GM21360 (cell line): ENCODE results near the gene SIGLEC5.
"Not testable (repeated sequence)": the region's sequence is repeated elsewhere in the genome, so short reads cannot be mapped to it uniquely, and the experiment has no call there.

Experiments
- ATAC-seq: cut with Tn5 transposase; IDR thresholded peaks from one replicate; pipeline ENCODE4 v1.9.1; 2021; ENCODE audit warnings: mild to moderate bottlenecking, moderate library complexity; ENCODE audit not compliant: unreplicated experiment

The SIGLEC5 gene

GRCh38 chr19:51630315-51630714, at the start of gene SIGLEC5:
Gene SIGLEC5, minus strand, starts transcription at chr19:51630401. Its CDS starts 66 bp downstream, at chr19:51630335.
- ATAC-seq, result not testable (repeated sequence)

- no peak for ATAC-seq
These were observed 46.4 kb upstream of the SIGLEC5 start for GRCh38 chr19:51676566-51677083.

- not testable (repeated sequence) for ATAC-seq
These were observed 45.8 kb upstream of the SIGLEC5 start for GRCh38 chr19:51675911-51676565.

DNA sequence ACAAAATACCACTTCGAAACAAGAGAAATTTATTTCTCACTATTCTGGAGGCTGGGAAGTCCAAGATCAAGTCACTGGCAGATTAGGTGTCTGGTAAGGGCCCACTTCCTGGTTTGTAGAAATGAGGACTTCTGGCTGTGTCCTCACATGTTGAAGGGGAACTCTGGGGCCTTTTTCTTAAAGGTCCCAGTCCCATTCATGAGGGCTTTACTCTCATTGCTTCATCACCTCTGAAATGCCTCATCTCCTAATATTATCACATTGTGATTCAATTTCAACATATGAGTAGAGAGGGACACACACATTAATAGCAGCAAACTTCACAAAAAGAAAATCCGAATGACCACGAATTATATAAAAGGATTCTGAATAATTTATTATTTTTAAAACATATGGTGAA, 38.0 kb upstream of the SIGLEC5 start:
- no peak for ATAC-seq

- no peak for ATAC-seq
These were observed 34.8 kb upstream of the SIGLEC5 start for GRCh38 chr19:51664997-51665396.

DNA sequence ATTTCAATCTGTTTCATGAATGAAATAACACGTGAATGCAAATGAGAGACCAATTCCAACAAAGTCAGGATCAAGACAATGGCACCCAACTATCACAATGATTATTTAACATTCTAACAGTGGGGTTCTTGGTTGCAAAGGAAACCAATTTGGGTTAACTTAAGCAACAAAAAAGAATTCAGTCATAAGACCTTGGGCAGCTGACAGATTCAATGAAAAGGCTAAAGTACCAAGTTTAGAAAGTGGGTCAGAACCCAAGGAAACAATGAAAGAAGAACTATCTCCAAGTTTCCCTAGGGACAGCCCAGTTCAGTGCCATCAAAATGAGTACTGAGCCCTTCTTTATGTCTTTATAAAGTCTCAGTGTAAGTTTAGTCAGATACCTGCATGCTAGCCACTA, 33.9 kb upstream of the SIGLEC5 start:
- ATAC-seq, result no peak

DNA sequence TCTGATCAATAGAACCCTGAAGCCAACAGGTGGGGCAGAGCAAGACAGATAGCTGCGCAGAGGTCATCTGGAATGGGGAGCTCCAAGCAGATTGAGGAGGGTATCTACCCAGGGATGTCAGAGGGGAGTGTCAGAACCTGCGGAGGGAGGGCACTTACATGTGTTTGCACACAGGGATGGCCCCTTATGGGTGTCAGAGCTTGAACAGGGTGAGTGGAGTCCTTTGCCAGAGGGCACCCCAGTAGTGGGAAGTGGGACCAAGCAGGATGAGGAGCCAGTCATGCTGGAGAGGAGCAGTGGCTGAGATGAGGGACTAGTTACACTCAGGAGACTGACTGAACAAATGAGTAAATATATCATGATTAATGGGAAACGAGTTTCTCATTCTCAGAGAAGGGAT, 33.4 kb upstream of the SIGLEC5 start:
- ATAC-seq, result no peak

DNA sequence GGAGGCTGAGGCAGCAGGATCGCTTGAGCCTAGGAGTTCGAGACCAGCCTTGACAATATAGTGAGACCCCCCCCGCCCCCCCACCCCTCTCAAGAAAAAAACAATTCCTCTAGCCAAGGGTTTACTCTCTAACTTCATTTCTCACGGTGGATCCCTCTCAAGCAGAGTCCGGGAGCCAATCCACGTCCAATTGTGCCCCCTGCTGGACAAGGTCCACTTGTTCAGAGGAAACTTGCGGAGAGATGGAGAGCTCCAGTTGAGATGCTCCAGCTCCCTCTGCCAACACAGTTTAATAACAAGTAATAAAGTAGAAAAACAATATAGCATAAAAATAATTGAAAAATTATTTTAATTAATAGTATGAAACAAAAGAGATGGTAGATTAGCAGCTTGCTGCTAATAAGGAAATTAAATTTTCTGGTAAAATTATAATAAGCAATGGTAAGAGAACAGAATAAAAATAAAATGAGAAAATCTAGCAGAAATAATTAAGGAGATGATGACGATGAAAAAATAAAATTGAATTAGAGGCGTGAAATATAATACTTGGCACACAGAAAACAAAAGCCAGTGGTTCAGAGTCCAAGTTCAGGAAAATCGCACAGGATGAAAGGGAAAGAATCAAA, 30.9 kb upstream of the SIGLEC5 start:
- ATAC-seq, result no peak

DNA sequence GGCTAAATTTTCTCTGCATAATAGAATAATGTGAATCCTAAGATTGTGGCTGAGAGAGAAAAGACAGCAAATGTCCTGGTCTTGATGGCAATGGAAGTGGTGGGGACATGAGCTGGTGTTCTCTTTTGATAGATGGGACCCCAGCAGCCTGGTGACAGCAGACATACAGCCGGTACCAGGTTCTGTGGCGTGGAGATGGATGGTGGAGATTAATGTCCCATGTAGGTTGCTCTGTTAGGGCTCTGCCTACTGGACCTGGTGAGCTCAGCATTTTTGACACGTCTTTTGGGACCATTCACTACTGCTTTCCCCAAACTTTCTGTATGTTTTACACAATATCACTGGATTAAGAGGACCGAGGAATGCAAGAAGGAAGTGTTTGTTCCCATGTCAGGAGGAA, 24.6 kb upstream of the SIGLEC5 start:
- no peak for ATAC-seq

GRCh38 chr19:51653162-51653561, 23.0 kb upstream of the SIGLEC5 start:
- ATAC-seq, result no peak

- ATAC-seq, result no peak
These were observed 22.1 kb upstream of the SIGLEC5 start for GRCh38 chr19:51652266-51652665.

DNA sequence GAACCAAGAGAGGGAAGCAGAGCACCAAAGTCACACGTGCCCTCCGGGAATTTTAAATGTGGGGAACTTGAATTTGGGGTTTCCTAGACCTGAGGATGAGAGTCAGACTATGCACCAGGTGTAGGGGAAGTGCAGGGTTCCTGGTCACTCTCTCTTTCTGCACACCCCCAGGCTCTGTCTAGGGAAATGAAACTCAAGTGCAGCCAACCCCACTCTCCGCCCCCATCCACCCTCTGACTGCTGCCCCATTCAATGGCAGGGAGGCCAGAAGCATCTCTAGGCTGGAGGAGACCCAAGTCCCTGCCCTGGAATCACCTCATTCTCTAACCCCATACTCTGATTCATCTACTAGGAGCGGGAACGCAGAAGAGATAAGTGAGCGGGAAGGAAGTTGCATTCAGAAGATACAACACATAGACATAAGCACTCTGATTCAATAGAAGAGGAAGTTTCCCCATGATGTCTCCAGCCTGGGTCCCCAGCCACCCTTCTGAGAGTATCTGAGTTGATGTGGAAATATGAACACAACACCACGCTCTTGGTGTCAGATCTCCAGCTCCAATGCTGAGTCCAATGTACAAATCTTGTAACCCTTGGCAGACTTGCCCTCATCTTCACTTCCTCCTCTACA, 21.1 kb upstream of the SIGLEC5 start:
- ATAC-seq, result no peak

GRCh38 chr19:51647318-51647717, 17.1 kb upstream of the SIGLEC5 start:
- no peak for ATAC-seq

DNA sequence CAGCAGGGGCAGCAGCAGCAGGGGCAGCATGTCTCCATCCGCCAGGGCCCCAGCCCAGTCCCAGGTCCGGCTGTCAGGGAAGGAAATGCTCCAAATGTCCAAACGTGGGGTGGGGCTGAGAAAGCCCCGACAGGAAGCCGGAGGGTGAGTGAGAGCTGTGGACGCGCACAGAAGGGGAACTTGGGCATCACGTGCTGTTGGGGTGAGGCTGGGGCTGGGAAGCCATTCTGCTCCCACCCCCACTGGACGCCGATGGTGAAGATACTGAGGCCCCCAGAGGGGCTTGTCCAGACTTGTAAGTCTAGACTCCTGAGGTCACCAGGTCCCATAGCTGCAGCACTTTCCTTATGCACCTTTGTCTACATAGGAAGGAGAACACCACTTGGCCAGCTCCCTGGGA, 16.5 kb upstream of the SIGLEC5 start, which contains the start of gene SIGLEC14:
TSS of gene SIGLEC14 (minus strand) at position 96 of the 400 bp plus-strand sequence. CDS start at position 30, 66 bp downstream.
- ATAC-seq, result not testable (repeated sequence)

DNA sequence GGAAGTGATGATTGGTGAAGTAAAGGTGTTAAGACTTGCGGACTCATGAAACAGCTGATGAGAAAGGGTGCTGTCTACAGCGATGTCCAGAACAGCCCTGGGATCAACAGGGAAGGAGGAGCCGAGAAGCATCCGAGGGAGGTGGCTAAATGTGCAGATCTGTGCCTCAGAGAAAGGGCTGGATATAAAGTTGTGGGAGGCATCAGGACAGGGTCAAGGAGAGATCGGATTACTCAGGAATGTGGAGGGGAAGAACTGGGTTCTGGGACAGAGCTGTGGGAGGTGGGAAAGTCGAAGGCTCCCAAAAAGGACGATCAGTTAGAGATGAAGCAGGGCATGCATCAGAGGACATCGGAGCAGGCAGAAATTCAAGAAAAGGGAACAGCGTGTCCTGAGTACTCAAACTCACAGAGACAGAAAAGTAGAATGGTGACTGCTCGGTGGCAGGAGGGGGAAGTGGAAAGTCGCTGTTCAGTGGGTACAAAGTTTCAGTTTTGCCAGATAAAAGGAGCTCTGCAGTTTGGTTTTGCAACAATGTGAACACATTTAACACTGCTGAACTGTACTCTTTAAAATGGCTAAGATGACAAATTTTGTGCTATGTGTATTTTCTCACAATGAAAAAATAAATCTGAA, 14.6 kb upstream of the SIGLEC5 start:
- ATAC-seq, result no peak

- no peak for ATAC-seq
These were observed 11.4 kb upstream of the SIGLEC5 start for GRCh38 chr19:51641648-51642047.

DNA sequence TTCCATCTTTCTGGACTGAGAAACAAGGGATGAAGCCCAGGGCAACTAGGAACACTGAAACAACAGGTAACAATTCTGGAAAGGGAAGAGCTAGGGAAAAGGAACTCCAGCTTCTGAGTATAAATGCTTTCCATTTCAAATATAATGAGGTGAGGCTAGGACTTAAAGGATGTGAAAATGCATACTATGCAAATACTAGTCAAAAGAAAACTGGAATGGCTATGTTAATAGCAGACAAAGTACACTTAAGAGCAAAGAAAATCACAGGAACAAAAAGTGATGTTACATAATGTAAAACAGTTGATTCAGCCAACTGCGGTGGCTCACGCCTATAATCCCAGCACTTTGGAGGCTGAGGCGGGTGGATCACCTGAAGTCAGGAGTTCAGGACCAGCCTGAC, 10.2 kb upstream of the SIGLEC5 start:
- ATAC-seq, result no peak

DNA sequence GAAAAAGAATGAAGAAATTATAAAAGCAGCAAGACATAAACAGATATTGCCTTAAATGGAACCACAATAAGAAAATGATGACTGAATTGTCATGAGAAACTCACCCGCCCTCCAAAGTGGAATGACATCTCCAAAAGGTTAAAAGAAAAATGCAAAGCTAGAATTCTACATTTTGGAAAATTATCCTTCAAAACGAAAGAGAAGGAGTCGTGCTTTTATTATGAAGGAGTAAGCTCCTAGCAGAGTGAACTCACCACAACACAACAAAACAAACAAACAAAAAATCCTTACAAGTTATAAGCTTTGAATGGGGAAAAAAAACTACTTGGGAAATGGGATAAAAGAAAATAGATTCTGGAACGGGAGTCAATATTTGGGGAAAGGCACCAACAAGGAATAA, 9.7 kb upstream of the SIGLEC5 start:
- ATAC-seq, result no peak

- ATAC-seq, result no peak
These were observed 7.3 kb upstream of the SIGLEC5 start for GRCh38 chr19:51637362-51637978.

- no peak for ATAC-seq
These were observed 1.9 kb upstream of the SIGLEC5 start for GRCh38 chr19:51632126-51632525.
